ENCODE measurements around the gene TRPM5.

GRCh38 chr11:2460540-2461252 is 16.4 kb upstream of the TRPM5 start:
- no peak for TF ChIP-seq CTCF (IDR thresholded peaks at IDR 0.05)
- no peak for TF ChIP-seq POLR2A (IDR thresholded peaks at IDR 0.05)

Data from testis (tissue), 2 donors.